ENCODE data around the gene NTHL1.

Gene NTHL1

GRCh38 chr16:2083876-2084780 lies 36.5 kb upstream of the NTHL1 start:
- no peak for DNase-seq (ENCODE audit: low read depth)

GRCh38 chr16:2083409-2083808 lies 35.8 kb upstream of the NTHL1 start:
- no peak for DNase-seq (ENCODE audit: low read depth)

- no peak for DNase-seq (ENCODE audit: low read depth)
Observed at GRCh38 chr16:2082983-2083364, 35.3 kb upstream of the NTHL1 start.

GRCh38 chr16:2082171-2082982 lies 34.7 kb upstream of the NTHL1 start:
- no peak for DNase-seq (ENCODE audit: low read depth)

- DNase-seq (ENCODE audit: low read depth), result no peak
Observed at GRCh38 chr16:2081201-2082084, 33.8 kb upstream of the NTHL1 start.

GRCh38 chr16:2079991-2080390 lies 32.4 kb upstream of the NTHL1 start:
- DNase-seq (ENCODE audit: low read depth), result no peak

GRCh38 chr16:2079311-2079800 lies 31.7 kb upstream of the NTHL1 start:
- DNase-seq (ENCODE audit: low read depth), result no peak

- DNase-seq (ENCODE audit: low read depth), result no peak
Observed at GRCh38 chr16:2078691-2079090, 31.1 kb upstream of the NTHL1 start.

GRCh38 chr16:2078096-2078495 lies 30.5 kb upstream of the NTHL1 start:
- DNase-seq (ENCODE audit: low read depth), result no peak

- no peak for DNase-seq (ENCODE audit: low read depth)
Observed at GRCh38 chr16:2077696-2078095, 30.1 kb upstream of the NTHL1 start.

GRCh38 chr16:2077016-2077415 lies 29.4 kb upstream of the NTHL1 start:
- DNase-seq (ENCODE audit: low read depth), result no peak

- DNase-seq (ENCODE audit: low read depth), result no peak
Observed at GRCh38 chr16:2076072-2076865, 28.6 kb upstream of the NTHL1 start.

- no peak for DNase-seq (ENCODE audit: low read depth)
Observed at GRCh38 chr16:2075631-2076030, 28.0 kb upstream of the NTHL1 start.

GRCh38 chr16:2074071-2074470 lies 26.4 kb upstream of the NTHL1 start:
- DNase-seq (ENCODE audit: low read depth), result no peak

- DNase-seq (ENCODE audit: low read depth), result no peak
Observed at GRCh38 chr16:2072926-2073325, 25.3 kb upstream of the NTHL1 start.

GRCh38 chr16:2071454-2072202 lies 24.0 kb upstream of the NTHL1 start:
- no peak for DNase-seq (ENCODE audit: low read depth)

- DNase-seq (ENCODE audit: low read depth), result no peak
Observed at GRCh38 chr16:2070576-2071453, 23.2 kb upstream of the NTHL1 start.

GRCh38 chr16:2066139-2066538 lies 18.5 kb upstream of the NTHL1 start:
- DNase-seq (ENCODE audit: low read depth), result no peak

GRCh38 chr16:2064368-2064945 lies 16.8 kb upstream of the NTHL1 start:
- no peak for DNase-seq (ENCODE audit: low read depth)

Data from activated T-helper 9 cell treated with anti-CD3 and anti-CD28 coated beads, Interleukin-2, amount 50 U/mL, for 16 hours (primary cell).